Esophagus squamous epithelium (tissue), 5 donors: ENCODE data around the gene HAO2. TPM values are rescaled to one million over a fixed set of nuclear protein-coding genes. Genes with fewer than 3 reads are reported as not detected.

Experiments used
- DNase-seq: peaks from one replicate; lab custom pipeline; 2025; lab: John Stamatoyannopoulos, UW
- H3K27ac ChIP-seq, 4 donors: fragments of 200-600 bp; sonication (generic); one replicate each; pipeline ENCODE4 v1.5.1; 2016 to 2019; ENCODE audit warnings: mild to moderate bottlenecking in 1 of 4
- H3K27me3 ChIP-seq, 4 donors: fragments of 200-600 bp; sonication (generic); 1 replicate in 3 of 4; 2 replicates in 1 of 4; pipeline versions ENCODE4 v1.5.1 to v1.6.0; 2017 to 2021; ENCODE audit warnings: antibody characterized with exemption in 1 of 4
- H3K36me3 ChIP-seq, 3 donors: fragments of 200-600 bp; sonication (generic); one replicate each; pipeline ENCODE4 v1.5.1; 2016 to 2019
- H3K4me1 ChIP-seq, 3 donors: fragments of 200-600 bp; sonication (generic); one replicate each; pipeline ENCODE4 v1.5.1; 2017 to 2019
- H3K4me3 ChIP-seq, 4 donors: fragments of 200-600 bp; sonication (generic); 1 replicate in 3 of 4; 2 replicates in 1 of 4; pipeline ENCODE4 v1.5.1; 2016 to 2019; ENCODE audit warnings: mild to moderate bottlenecking in 2 of 4, moderate library complexity in 1 of 4
- H3K9me3 ChIP-seq, 3 donors: fragments of 200-600 bp; sonication (generic); one replicate each; pipeline ENCODE4 v1.5.1; 2016 to 2019
- CTCF ChIP-seq, 6 experiments: fragments of 450-650 bp in 4 of 6; fragments of 200-600 bp in 2 of 6; sonication (generic) in 2 of 6; IDR thresholded peaks; one replicate each; pipeline ENCODE4 v1.5.1; 2016 to 2019; ENCODE audit warnings: antibody characterized with exemption in 6 of 6, mild to moderate bottlenecking in 4 of 6, moderate library complexity in 4 of 6
- POLR2A ChIP-seq, 4 donors: fragments of 450-650 bp; IDR thresholded peaks; one replicate each; pipeline ENCODE4 v1.6.1; 2017; ENCODE audit warnings: antibody characterized with exemption in 4 of 4, mild to moderate bottlenecking in 4 of 4, moderate library complexity in 3 of 4
- WGBS, 2 donors: methylation state at CpG; one replicate each; pipeline ENCODE4 v1.1.5; 2018; 5-methylcytosine and 5-hydroxymethylcytosine counted together
- intact Hi-C: fragments of 100-400 bp; cut with DNase I; formaldehyde crosslinking; loops from one replicate; pipeline ENCODE4 v1.15.0; 2022
- total RNA-seq, 4 donors: library from RNA; depleted of rRNA; stranded (reverse); fragments of >200 nt; gene quantifications; one replicate each; pipeline ENCODE4 v1.1.0, GENCODE V29; 2016
- donor health status: DM: yes; HTN: yes; CAD: no.

HAO2 gene
- total RNA-seq, 4 donors from 2014 or later = not detected

GRCh38 chr1:119326251-119326650, 42.3 kb upstream of the HAO2 start:
- Histone ChIP-seq H3K27ac (no peak overlapping the region), H3K9me3 (no peaks in the 10 kb centered on the region), H3K4me3 (no peak overlapping the region), H3K36me3 (no peaks in the 10 kb centered on the region), H3K4me1 (peaks cover 5 to 14% (median 6%) of the 10 kb centered on the region in 3 donors), H3K27me3 (no peaks in the 10 kb centered on the region)
- intact Hi-C loops = no loop called here
- 91 to 95% methylated on average over 6 to 7 of the region's 7 CpGs for WGBS, 2 donors
- DNase-seq = no peak
- TF ChIP-seq CTCF (IDR thresholded peaks at IDR 0.05) (no peak), POLR2A (IDR thresholded peaks at IDR 0.05) (no peak)

GRCh38 chr1:119327094-119327449, 41.5 kb upstream of the HAO2 start:
- H3K27me3 ChIP-seq = no peaks in the 10 kb centered on the region
- H3K9me3 ChIP-seq = no peaks in the 10 kb centered on the region
- H3K36me3 ChIP-seq = no peaks in the 10 kb centered on the region
- no peak overlapping the region for H3K27ac ChIP-seq
- intact Hi-C loops = no loop called here
- DNase-seq = no peak
- TF ChIP-seq CTCF (IDR thresholded peaks at IDR 0.05) = no peak
- no peak for TF ChIP-seq POLR2A (IDR thresholded peaks at IDR 0.05)
- WGBS, 2 donors = 0 to 3% methylated on average over 3 to 7 of the region's 18 CpGs
- peak overlapping the region; percentile 21 to 65 (median 38) for H3K4me3 ChIP-seq
- H3K4me1 ChIP-seq = peaks cover 5 to 18% (median 6%) of the 10 kb centered on the region in 3 donors

GRCh38 chr1:119327450-119328155, 41.0 kb upstream of the HAO2 start:
- Histone ChIP-seq H3K36me3 (no peaks in the 10 kb centered on the region), H3K9me3 (no peaks in the 10 kb centered on the region), H3K27ac (no peak overlapping the region), H3K4me1 (peaks cover 5 to 23% (median 6%) of the 10 kb centered on the region in 3 donors), H3K4me3 (peak overlapping the region; percentile 21 to 65 (median 38)), H3K27me3 (no peaks in the 10 kb centered on the region)
- intact Hi-C loops = no loop called here
- TF ChIP-seq CTCF (IDR thresholded peaks at IDR 0.05) (no peak), POLR2A (IDR thresholded peaks at IDR 0.05) (no peak)
- no peak for DNase-seq
- 16 to 26% methylated on average over 6 to 18 of the region's 34 CpGs for WGBS, 2 donors

GRCh38 chr1:119329541-119330461, 38.8 kb upstream of the HAO2 start:
- no peak overlapping the region for H3K4me3 ChIP-seq
- no peaks in the 10 kb centered on the region for H3K27me3 ChIP-seq
- intact Hi-C loops = no loop called here
- DNase-seq = no peak
- TF ChIP-seq CTCF (IDR thresholded peaks at IDR 0.05) = no peak
- TF ChIP-seq POLR2A (IDR thresholded peaks at IDR 0.05) = no peak
- H3K4me1 ChIP-seq = peaks cover 5 to 29% (median 6%) of the 10 kb centered on the region in 3 donors
- no peaks in the 10 kb centered on the region for H3K9me3 ChIP-seq
- 59 to 89% methylated on average over 2 to 5 of the region's 8 CpGs for WGBS, 2 donors
- no peaks in the 10 kb centered on the region for H3K36me3 ChIP-seq
- H3K27ac ChIP-seq = no peak overlapping the region
